ENCODE data around the gene SLC36A2. TPM values are rescaled to one million over a fixed set of nuclear protein-coding genes. Genes with fewer than 3 reads are reported as not detected.

The SLC36A2 gene
- total RNA-seq, 1 experiment from 2014 or later, result not detected

DNA sequence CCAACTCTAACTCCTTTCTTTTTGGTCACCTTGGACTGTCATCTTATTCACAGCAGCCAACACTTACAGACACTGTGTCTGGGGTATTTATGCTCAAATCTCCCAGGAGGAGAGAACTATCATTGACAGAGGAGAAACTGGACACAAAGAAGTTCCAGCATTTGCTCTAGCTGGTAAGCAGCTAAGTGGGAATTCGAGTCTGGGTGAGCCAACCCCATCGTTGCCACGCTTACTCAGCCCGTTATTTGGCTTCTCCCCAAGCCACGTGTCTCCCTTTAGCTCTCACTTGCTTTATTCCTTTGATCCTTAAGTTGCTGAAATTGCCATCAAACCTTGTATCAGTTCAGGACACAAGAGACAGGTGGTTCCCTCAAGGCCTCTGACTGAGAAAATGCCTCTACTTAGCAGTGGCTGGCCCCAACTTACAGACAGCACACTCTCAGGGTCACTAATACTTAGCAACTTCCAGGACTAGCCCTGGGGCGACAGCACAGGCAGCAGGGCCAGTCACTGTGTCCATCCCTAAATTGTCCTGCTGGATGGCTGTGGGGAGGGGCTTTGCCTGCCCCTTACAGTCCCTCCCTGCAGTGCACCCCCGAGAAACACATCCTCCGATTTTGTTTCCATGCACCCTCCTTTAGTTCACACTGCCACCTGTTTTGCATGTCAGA is 1.4 kb downstream of the SLC36A2 start:
- POLR2A ChIA-PET, result no interaction called here
- no peak for DNase-seq
- BruUV-seq (replicated peaks), result no TSS peak
- CTCF ChIA-PET, result no interaction called here
- Mint-ChIP-seq H3K4me1 (ENCODE audit: low read depth, unreplicated experiment) (no peaks in the 10 kb centered on the region), H3K27ac (ENCODE audit: unreplicated experiment) (no peak overlapping the region), H3K27me3 (ENCODE audit: insufficient read depth, unreplicated experiment) (peaks cover 4% of the 10 kb centered on the region), H3K4me3 (ENCODE audit: unreplicated experiment) (no peak overlapping the region), H3K36me3 (ENCODE audit: insufficient read depth, unreplicated experiment) (no peaks in the 10 kb centered on the region), H3K9me3 (ENCODE audit: unreplicated experiment) (no peaks in the 10 kb centered on the region)
- H3K4me3 ChIP-seq (ENCODE audit: low read depth, low read length), result no peak overlapping the region
- TF ChIP-seq, protein P1, sequence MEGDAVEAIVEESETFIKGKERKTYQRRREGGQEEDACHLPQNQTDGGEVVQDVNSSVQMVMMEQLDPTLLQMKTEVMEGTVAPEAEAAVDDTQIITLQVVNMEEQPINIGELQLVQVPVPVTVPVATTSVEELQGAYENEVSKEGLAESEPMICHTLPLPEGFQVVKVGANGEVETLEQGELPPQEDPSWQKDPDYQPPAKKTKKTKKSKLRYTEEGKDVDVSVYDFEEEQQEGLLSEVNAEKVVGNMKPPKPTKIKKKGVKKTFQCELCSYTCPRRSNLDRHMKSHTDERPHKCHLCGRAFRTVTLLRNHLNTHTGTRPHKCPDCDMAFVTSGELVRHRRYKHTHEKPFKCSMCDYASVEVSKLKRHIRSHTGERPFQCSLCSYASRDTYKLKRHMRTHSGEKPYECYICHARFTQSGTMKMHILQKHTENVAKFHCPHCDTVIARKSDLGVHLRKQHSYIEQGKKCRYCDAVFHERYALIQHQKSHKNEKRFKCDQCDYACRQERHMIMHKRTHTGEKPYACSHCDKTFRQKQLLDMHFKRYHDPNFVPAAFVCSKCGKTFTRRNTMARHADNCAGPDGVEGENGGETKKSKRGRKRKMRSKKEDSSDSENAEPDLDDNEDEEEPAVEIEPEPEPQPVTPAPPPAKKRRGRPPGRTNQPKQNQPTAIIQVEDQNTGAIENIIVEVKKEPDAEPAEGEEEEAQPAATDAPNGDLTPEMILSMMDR (IDR thresholded peaks at IDR 0.05; ENCODE audit: insufficient read depth in 1 of 2, low read depth in 1 of 2, low read length in 1 of 2, severe bottlenecking in 1 of 2, unreplicated experiment in 1 of 2), result no peak
- no peaks in the 10 kb centered on the region for H3K9me3 ChIP-seq
- H3K27me3 ChIP-seq (replicated peaks; ENCODE audit: control insufficient read depth, insufficient read depth, low read length), result no peaks in the 10 kb centered on the region; the same call in 1 of the 2 replicates
- 0 out of 2 replicates have a peak, but pooled peaks cover 3% of the 10 kb centered on the region for H3K4me1 ChIP-seq
- intact Hi-C loops (cut with micrococcal nuclease; ENCODE audit: unreplicated experiment), result no loop called here
- no peaks in the 10 kb centered on the region for H3K36me3 ChIP-seq (ENCODE audit: control insufficient read depth, insufficient read depth, low read length)

DNA sequence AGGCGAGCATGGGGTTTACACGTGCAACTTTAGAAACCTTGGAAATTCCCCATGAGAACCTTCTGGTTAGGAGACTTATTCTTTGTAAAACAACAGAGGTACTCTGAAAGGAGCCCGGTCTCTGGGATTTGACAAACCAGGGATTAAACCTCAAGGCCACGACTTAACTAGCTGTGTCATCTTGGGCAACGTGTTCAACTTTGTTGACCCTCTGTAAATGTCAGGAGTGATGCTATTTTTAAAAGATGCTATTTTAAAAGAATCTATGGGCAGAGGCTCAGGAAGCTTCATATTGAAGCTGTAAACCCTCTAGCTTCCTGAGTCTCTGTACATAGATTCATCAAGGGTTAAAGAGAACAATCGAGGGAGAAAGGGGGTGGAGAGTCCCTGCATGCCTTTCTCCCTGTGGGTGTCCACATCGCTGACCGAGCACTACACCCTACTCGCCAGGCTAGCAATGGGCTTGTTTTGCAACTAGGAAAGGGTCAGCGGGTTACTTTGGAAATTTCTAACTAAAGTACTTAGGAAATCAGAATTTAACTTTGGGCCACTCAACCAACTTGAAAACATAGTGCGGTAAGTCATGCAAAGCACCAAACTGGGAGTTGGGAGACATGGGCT is 2.1 kb downstream of the SLC36A2 start:
- Mint-ChIP-seq H3K4me1 (ENCODE audit: low read depth, unreplicated experiment) (no peaks in the 10 kb centered on the region), H3K27me3 (ENCODE audit: insufficient read depth, unreplicated experiment) (peaks cover 6% of the 10 kb centered on the region)
- POLR2A ChIA-PET, result no interaction called here

DNA sequence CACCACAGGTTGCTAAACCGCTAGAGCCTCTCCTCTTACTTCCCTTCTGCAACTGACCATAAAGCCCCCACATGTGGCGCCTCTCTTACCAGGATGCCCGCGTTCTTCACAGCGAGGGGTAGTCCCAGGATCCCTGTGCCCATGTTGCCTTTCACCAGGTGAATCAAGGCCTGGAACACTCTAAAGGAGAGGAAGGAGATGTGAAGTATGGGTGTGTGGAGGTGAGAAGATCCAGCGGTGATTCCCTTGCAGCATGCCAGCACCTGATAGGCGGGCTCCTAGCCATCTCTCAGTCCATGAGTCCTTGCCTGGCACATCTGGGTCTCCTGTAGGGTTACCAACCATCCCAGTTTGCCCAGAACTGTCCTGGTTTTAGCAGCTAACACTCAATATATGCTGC is 3.3 kb downstream of the SLC36A2 start:
- Mint-ChIP-seq H3K27ac (ENCODE audit: unreplicated experiment) (no peak overlapping the region), H3K4me3 (ENCODE audit: unreplicated experiment) (no peak overlapping the region), H3K4me1 (ENCODE audit: low read depth, unreplicated experiment) (no peaks in the 10 kb centered on the region), H3K27me3 (ENCODE audit: insufficient read depth, unreplicated experiment) (peaks cover 8% of the 10 kb centered on the region), H3K9me3 (ENCODE audit: unreplicated experiment) (peaks cover 5% of the 10 kb centered on the region), H3K36me3 (ENCODE audit: insufficient read depth, unreplicated experiment) (no peaks in the 10 kb centered on the region)
- DNase-seq, result no peak
- no TSS peak for BruUV-seq (replicated peaks)
- TF ChIP-seq, protein P1 (IDR thresholded peaks at IDR 0.05; ENCODE audit: insufficient read depth in 1 of 2, low read depth in 1 of 2, low read length in 1 of 2, severe bottlenecking in 1 of 2, unreplicated experiment in 1 of 2), result no peak
- Histone ChIP-seq H3K27me3 (replicated peaks; ENCODE audit: control insufficient read depth, insufficient read depth, low read length) (no peaks in the 10 kb centered on the region; the same call in 1 of the 2 replicates), H3K36me3 (ENCODE audit: control insufficient read depth, insufficient read depth, low read length) (no peaks in the 10 kb centered on the region), H3K9me3 (no peaks in the 10 kb centered on the region), H3K4me1 (0 out of 2 replicates have a peak, but pooled peaks cover 3% of the 10 kb centered on the region), H3K4me3 (ENCODE audit: low read depth, low read length) (no peak overlapping the region)
- CTCF ChIA-PET, result no interaction called here
- intact Hi-C loops (cut with micrococcal nuclease; ENCODE audit: unreplicated experiment), result no loop called here
- POLR2A ChIA-PET, result no interaction called here

More for the DNA sequence above, 2.1 kb downstream of the SLC36A2 start:
- CTCF ChIA-PET, result no interaction called here
- no peaks in the 10 kb centered on the region; the same call in 1 of the 2 replicates for H3K27me3 ChIP-seq (replicated peaks; ENCODE audit: control insufficient read depth, insufficient read depth, low read length)
- BruUV-seq (replicated peaks), result no TSS peak
- peaks cover under 1% of the 10 kb centered on the region for H3K9me3 Mint-ChIP-seq (ENCODE audit: unreplicated experiment)
- no peaks in the 10 kb centered on the region for H3K36me3 Mint-ChIP-seq (ENCODE audit: insufficient read depth, unreplicated experiment)
- intact Hi-C loops (cut with micrococcal nuclease; ENCODE audit: unreplicated experiment), result no loop called here
- H3K4me1 ChIP-seq, result 0 out of 2 replicates have a peak, but pooled peaks cover 3% of the 10 kb centered on the region
- no peak overlapping the region for H3K27ac Mint-ChIP-seq (ENCODE audit: unreplicated experiment)
- H3K4me3 ChIP-seq (ENCODE audit: low read depth, low read length), result no peak overlapping the region
- no peaks in the 10 kb centered on the region for H3K9me3 ChIP-seq
- no peak overlapping the region for H3K4me3 Mint-ChIP-seq (ENCODE audit: unreplicated experiment)
- TF ChIP-seq, protein P1 (IDR thresholded peaks at IDR 0.05; ENCODE audit: insufficient read depth in 1 of 2, low read depth in 1 of 2, low read length in 1 of 2, severe bottlenecking in 1 of 2, unreplicated experiment in 1 of 2), result no peak
- no peaks in the 10 kb centered on the region for H3K36me3 ChIP-seq (ENCODE audit: control insufficient read depth, insufficient read depth, low read length)
- DNase-seq, result no peak
